Stimulated activated CD8-positive, alpha-beta memory T cell treated with anti-CD3 and anti-CD28 coated beads, Interleukin-12 subunit alpha, Interleukin-12 subunit beta, amount 100 ng/mL, for 4 hours (primary cell): Measurements from ENCODE around the gene MAD1L1.

Experiments
- DNase-seq: peaks from one replicate; pipeline ENCODE4 v3.0.0-alpha.2; 2020; ENCODE audit warnings: low read depth

MAD1L1 gene

DNA sequence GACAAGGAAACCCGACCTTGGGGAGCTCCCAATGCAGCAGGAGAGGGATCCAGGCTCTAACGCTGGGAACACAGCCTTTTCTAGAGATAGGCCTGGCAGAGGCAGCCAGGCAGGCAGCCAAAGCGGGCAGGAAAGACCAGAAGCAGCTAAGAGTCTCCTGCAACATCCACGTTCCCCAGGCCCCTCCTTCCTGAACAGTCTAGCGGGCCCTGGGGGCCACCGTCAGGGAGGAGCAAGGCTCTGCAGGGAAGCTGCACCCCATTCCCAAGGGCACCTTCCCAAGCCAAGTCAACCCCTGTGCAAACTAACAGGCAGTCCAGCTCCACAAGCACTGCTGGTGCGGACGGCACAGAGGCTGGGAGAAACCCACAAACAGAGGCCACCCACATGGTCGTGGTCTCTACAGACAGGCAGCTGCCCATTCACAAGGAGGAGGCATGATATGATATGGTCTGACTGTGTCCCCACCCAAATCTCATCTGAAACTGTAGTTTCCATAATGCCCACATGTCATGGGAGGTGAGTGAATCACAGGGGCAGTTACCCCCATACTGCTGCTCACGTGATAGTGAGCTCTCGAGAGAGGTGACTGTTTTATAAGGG is 115.7 kb downstream of the MAD1L1 start:
- no peak for DNase-seq

DNA sequence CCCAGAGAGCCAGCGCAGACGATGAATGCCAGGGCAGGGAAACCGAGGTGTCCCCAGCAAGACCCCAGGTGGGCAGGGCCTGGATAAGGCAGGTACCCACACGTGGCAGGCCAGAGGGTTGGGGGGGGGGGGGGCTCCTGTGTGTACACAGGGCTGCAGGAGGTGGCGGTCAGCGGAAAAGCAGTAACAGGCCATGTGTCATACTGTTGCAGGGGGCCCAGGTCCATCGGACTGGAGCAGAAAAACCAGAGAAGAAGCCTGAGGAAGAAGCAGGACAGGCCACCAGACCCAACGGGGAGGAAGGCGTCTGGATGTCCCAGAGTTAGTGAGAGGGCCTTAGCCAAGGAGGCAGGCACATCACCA is 116.3 kb downstream of the MAD1L1 start:
- DNase-seq: no peak

DNA sequence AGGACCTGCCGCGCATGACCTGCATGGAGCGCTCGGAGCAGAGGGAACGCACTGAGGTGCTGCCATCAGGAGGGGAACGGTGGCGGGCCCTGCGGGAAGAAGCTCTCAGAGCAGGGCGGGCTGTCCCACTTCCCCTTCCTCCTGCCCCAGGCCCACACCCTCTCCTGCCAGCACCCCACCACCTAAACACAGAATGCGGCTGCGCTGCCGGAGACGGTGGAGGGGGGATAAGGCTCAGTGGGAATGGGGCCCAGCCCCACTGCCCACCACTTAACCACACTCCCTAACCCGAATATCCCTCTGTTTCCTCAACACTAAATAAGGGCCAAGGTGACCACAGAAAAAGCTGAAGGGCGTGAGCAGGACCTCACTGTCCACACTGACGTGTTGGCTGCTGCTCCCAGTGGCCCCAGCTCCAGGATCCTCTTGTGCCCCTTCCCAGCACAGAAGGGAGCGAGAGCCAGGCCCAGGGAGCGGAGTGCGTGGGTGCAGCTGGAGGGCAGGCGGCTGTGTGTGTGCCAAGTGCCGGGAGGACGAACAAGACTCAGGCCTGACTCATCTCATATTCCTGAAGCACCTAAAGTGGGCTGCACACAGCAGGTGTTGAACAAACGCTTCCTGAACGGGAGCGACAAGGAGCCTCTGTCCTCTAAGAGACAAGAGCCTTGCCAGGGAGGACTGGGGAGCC is 116.8 kb downstream of the MAD1L1 start:
- no peak for DNase-seq

DNA sequence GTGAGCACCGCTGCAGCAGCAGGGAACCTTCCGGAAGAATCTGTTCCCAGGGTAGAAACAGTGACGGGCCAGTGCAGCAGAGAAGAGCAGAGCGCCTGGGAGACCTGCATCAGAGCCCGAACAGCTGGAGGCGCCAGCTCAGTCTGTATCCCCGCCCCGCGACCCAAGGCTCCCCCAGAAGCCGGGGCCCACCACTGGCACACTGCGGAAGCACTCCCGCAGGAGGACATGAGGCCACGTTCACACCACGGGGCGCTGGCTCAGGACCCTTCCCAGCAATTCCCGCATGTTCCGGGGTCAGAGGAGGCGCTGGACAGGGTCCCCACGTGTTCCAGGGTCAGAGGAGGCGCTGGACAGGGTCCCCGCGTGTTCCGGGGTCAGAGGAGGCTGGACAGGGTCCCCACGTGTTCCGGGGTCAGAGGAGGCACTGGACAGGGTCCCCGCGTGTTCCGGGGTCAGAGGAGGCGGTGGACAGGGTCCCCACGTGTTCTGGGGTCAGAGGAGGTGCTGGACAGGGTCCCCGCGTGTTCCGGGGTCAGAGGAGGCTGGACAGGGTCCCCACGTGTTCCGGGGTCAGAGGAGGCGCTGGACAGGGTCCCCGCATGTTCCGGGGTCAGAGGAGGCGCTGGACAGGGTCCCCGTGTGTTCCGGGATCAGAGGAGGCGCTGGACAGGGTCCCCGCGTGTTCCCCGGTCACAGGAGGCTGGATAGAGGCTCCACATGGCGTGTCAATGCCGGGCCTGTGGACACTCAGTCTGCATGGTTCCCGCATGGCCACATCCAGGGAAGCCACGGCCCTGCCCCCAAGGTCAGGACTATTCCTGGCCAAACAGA is 117.6 kb downstream of the MAD1L1 start:
- no peak for DNase-seq

DNA sequence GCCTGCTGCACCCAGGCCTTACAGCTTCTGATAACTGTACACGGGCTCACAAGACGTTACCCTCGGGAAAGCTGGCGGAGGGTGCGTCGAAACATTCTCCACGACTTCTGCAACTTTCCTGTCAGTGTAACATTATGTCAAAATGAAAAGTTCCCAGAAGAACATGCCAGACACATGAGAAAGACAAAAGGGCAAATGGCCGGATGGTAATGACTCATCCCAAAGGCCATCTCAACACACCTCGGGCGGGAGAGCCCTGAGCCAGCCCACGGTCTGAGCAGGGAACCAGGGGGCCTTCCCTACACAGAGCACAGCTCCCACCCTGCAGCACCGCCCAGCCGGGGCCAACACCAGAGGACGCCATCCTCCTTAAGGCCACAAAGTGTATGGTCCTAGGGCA is 118.7 kb downstream of the MAD1L1 start:
- DNase-seq: no peak

DNA sequence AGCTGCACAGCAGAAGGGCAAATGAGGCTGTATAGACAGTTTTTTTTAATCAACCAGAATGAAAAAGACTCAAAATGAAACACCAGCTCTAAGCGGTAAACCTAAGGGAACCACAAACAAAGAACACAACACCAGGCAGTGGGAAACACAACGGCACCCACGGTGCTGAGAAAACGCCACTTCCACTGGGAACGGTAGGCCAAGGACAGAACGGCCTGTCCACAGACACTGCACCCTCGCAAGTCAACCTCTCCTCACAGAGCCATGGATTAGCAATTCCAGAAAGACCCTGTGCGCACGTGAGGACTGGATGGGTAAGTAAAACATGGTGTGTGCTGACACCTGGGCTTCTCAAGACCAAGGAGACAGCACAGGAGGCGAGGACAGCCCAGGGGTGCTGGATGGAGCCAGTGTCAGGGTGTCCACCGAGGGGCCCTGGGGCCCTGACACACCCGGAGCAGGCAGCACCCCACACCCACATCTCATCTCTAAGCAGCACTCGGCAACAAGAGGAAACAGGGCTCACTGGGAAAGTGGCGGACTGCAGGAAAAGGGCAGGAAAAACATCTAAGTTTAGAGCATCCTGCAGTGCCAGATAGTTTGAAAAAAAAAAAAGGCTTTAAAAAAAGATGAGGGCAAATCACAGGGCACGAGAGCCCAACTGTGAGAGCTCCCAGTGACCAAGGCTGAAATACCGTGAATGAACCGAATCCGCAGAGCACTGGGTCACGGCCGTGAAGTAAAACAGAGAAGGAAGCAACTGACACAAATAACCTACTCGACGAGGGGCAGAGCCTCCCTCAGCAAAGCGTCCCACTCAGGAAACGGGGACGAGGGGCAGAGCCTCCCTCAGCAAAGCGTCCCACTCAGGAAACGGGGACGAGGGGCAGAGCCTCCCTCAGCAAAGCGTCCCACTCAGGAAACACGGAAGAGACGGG is 120.2 kb downstream of the MAD1L1 start:
- DNase-seq: no peak

DNA sequence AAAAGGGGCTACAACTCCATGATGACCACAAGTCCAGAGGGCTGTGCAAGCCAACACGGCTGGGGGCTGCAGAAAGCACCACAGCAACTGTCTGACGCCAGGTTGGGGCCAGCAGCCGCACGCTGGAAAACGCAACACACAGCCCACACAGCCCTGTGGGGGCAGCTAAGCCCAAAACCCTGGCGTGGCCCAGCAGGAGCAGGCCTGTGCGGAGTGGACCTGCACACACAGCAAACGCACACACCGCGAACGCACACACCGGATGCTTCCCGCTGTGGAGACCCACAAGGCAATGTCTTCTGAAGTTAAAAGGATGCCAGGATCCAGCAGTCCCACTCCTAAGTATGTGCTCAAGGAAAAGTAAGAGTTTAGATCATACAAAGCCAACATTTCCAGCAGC is 121.2 kb downstream of the MAD1L1 start:
- no peak for DNase-seq

DNA sequence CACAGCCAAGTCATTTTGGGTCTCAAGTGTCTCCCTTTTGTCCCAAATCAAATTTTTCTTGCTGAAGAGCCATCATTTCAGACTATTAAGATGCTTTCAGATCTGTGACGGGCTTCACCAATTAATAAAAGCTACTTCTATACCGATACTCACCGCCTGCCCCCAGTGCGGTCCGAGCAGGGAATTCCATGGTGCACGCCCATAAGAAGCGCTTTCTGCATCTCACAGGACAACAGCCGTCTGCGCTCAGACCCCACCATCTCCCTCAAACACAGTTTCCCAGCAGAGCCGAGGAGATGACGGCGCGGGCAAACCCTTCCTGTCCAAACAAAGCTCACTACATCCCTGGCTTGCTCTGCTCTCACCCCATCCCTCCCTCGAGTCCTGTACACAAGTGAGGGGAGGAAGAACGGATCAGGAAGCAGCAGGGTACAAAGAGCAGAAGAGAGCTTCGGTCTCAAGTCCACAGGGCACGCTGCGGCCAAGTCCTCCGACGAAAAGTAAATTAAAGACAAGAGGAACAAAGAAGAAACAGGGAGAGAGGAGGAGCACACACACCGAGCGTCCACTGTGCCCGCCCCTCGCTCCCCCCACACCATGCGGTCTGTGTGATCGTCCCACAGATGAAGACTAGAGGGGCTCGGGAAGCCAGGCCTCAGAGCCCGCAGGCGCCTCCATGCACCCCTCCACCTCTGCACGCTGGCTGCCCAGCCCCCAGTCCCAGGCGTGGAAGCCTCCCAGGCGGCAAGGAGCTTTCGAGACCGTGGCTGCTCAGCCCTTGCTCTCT is 121.9 kb downstream of the MAD1L1 start:
- DNase-seq: no peak

DNA sequence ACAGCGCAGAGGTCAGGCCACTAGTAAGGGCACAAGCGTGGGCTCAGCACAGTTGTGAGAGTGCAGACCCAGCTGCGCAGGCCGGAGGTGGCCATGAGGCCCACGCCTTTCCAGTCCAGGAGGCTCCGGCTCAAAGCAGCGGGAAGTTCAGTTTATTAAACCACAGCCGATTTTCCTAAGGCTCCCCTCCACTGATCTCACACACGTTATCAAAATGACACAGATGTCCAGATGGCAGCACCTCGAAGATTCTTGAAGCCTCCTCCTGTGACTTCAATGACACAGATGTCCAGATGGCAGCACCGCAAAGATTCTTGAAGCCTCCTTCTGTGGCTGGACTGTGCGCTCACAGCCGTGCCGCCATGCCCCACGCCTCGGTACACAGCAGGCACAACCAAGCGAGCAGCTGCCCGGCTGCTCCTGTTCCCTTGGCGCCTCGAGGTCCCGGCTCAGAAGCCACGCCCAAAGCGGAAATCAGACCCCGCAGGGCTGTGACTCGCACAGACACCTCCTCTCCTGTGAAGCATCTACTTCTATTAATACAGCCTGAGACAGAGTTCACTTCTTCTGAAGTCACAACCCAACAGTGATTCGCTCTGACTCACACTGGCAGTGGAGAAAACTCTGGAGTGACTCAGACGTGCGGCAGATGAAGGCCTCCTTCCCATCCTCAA is 122.7 kb downstream of the MAD1L1 start:
- DNase-seq: peak; percentile 33

DNA sequence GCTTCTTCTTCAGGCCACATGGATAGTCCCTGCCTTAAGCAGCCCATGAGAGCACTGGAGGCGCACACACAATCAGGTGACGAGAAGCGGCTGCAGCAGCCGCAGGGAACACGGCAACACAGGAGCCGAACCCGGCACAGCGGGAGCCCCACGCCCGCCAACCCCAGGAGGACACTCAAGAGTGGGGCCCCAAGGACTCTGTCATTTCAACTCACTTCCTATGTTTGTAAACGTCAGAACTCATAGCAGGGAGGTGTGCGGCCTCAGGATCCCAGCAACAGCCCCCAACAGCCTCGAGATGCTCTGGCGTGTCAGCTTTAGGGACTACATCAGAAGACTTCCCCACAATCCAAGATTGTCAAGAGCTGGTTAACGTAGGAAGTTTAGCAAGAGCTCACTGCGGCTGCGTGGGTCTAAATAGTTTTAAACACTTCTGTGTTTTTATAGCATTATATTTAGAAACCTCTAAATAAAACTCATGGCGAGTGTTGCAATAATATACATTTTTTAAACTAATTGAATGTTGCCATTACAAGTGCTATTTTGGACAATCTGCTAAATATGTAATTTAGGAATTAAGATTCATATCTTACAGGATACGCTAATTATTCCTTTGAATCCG is 123.4 kb downstream of the MAD1L1 start:
- no peak for DNase-seq

DNA sequence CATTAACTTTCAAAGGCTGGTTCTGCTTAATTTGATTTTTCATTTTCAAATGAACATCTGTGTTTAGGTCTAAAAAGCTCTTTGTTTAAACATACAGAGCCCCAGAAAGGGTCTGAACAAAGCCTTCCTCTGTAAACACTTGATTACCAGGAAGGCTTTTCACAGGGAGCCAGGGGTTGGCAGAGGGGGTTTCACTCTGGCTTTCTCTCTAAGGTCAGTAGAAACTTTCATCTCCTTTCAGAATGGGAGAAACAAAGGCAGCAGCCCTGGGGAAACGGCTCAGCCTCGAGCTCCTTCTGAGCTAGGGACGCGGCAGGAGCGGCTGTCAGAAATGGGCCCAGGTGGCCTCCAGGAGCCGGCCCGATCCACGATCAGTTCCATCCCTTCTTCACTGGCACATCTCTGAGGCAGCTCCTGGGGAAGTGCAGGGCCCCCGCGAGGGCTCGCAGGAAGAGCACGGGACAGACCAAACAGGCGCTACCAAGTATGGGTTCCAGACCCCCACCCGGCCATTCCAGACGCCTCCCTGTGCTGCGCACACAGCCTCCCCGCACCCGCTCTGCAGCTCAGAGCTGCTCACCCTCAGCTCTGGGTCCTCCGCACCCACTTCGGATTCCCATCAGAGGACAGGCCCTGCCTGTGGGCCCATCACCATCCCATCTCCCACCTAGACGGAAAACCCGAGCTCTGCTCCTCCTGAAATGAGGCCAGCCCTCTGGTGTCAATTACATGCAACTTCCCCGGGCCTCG is 124.1 kb downstream of the MAD1L1 start:
- DNase-seq: no peak

DNA sequence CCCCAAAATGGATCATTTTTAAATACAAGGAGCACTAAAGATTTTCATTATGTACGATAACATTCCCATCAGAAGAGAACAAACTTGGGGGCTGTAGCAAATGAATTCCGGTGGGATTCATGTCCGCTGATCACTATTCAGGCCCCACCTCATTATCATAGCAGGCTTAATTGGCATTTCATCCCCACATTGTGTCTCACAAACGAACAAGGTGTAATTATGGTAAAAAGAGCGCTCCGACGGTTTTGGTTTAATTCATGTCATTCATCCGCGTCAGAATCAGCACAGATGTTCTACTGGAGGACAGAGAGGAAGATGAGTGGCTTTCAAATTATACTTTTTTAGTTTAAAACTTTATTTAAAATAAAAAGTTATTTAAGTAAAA is 124.7 kb downstream of the MAD1L1 start:
- no peak for DNase-seq

DNA sequence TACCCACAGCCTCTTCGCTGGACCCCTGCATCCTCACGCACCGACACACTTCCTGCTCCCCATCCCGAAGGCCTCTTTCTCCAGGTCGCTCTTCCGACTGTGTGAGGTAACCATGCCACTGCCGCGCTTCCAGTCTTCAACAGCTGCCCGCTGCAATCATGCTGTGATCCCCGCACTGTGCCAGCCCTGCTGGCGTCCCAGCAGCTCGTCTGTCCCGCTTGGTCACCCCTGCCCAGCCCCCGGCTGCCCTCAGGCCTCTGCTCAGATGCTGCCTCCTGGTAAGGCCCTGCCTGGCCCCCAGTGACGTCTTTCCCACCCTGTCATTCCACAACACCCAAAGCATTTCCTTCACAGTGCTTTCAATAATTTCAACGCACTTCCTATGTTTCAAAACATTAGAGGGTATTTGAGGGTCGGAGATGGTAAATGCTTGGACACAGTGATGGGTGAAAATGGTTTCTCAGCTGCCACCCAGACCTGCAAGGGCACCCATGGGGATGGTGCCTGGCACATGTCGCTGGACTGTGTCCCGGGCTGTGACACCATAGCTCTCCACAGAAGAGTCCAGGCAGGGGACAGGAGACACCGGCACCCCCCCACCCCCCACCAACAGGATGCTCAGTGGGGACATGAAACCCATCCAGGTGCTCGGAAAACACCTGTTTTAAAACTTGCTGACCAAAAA is 125.2 kb downstream of the MAD1L1 start:
- DNase-seq: no peak

DNA sequence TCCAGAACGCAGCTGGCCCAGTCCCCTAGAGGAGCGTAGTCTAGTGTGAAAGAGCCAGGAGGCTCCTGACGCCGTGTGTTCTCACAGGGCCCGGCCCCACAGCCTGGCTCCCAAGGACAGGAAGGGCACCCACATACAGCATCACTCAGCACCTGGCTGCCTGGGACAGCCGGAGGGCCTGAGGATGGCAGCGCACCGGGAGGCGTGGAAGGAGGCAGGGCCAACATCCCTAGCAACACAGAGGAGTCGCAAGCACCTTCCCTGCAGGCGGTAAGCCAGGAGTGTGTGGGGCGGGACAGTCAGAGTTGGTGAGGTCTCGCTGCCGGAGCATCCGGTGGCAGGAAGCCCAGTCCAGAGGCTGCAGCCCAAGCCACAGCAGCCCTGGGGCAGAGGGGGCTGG is 125.8 kb downstream of the MAD1L1 start:
- DNase-seq: no peak

DNA sequence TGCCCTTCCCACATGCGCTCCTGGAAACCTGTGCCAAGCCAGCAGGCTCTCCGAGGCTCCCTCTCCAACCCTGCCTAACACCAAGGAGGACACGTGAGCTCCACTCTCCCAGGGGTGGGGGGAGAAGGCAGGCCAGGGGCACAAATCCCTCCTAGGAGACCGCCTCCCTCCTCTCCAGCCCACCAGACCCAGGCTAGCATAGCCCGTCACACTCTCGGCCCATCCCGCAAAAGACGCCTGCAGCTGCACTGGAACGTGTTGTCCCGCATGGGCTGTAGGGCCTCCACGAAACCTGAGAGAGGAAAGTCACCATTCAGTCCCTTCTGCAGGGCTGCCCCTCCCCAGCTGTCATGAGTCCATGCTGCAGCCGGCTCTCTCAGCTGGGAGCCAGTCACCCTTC is 126.3 kb downstream of the MAD1L1 start:
- DNase-seq: no peak

DNA sequence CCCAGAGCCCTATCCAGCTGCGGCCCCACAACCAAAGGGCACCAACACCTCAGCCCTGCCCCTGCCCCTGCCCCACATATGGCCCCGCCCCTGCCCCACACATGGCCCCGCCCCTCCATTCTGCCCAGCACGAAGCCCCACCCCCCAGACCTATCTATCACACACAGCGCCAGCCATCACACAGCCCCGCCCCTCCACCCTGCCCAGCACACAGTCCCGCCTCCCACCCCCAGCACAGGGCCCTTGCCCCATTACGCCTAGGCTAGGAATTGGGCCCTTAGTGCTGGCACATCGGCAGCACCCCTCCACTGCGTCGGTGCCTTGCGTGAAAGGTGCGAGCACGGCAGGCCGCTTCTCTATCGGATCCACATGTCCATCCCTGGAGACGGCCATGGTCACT is 126.8 kb downstream of the MAD1L1 start:
- no peak for DNase-seq

DNA sequence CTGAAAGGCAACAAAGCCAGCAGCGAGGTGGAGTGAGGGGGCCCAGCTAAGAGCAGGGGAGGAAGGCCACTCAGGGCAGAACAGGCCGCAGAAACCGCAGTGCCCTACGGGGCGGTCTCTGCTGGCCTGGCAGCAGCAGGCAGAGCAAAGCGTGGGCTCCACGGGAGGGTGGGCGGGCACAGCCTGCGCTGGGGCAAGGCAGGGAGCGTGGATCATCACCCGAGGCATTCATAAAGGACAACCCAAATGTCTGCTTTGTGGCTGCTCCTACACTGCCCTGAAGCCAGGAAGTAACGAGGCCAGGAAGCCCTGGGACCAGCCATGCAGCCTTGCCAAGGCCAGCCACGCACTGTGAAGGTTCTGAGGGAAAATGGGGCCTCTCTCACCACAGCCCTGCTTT is 127.5 kb downstream of the MAD1L1 start:
- DNase-seq: no peak

DNA sequence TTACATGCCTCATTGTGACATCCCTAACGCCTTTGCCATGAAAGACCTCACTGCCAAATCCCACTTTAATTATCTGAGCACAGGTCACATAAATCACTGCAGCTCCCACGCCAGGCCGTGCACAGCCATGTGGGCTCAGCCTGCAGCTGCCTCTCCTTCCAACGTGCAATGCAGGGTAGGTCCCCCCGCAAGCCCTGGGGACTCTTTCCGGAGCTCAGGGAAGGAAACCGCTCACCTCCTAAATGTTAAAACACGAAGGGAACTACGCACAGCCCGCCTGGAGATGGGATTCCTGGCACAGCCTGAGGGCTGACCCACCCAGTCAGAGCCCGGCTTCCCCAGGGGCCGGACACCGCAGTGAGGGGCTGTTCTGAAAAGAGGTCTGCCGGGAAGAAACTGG is 128.0 kb downstream of the MAD1L1 start:
- no peak for DNase-seq

DNA sequence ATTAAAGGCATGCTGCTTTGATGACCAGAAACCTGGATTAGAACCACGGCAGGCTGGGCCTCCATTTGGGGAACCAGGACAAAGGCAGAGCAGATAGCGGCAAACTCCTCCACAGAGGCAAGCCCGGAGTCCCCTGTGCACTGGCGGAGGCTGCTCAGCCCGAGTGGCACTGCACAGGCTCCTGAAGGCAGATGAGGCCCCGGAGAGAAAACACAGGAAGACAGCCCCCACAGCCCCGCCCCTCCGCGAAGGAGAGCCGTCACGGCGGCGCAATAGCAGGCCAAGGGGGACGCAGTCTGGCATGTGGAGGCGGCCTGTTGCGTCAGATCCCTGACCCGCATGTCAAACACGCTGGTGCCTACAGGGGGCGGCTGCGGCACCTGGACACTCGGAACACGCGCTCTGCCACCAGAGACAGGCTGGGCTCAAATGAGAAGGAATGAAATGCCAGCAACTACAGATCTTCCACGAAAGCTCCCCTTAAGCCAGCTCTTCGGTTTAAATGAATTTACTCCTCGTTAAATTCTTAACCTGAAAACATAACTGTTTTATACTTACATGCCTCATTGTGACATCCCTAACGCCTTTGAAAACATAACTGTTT is 128.5 kb downstream of the MAD1L1 start:
- peak; percentile 52 for DNase-seq
